Endodermal cell (in vitro differentiated cells): Measurements from ENCODE around the gene EXOC7. TPM values are rescaled to one million over a fixed set of nuclear protein-coding genes. Genes with fewer than 3 reads are reported as not detected.

Source experiments
- DNase-seq: peaks from one replicate; pipeline ENCODE4 v3.0.0-alpha.2; 2017
- H3K27ac ChIP-seq: 2 replicates; pipeline ENCODE4 v1.5.1; 2013; ENCODE audit warnings: mild to moderate bottlenecking, low read depth, low read length, moderate library complexity
- H3K27me3 ChIP-seq: 2 replicates; pipeline ENCODE4 v1.6.1; 2013; ENCODE audit warnings: mild to moderate bottlenecking, low read length, moderate library complexity; ENCODE audit not compliant: insufficient read depth, control insufficient read depth, poor library complexity, severe bottlenecking
- H3K36me3 ChIP-seq: 2 replicates; pipeline ENCODE4 v1.7.0; 2013; ENCODE audit warnings: mild to moderate bottlenecking, low read length, moderate library complexity; ENCODE audit not compliant: control insufficient read depth, insufficient read depth
- H3K4me1 ChIP-seq: one replicate; pipeline ENCODE4 v1.7.0; 2013; ENCODE audit warnings: low read length; ENCODE audit not compliant: control insufficient read depth, insufficient read depth
- H3K4me3 ChIP-seq: 2 replicates; pipeline ENCODE4 v1.5.1; 2013; ENCODE audit warnings: mild to moderate bottlenecking, low read length, moderate library complexity
- H3K9ac ChIP-seq: 2 replicates; pipeline ENCODE4 v1.6.1; 2013; ENCODE audit warnings: mild to moderate bottlenecking, low read length, moderate library complexity; ENCODE audit not compliant: poor library complexity, severe bottlenecking; ENCODE audit errors: extremely low read depth
- H3K9me3 ChIP-seq: 2 replicates; pipeline ENCODE4 v1.6.1; 2013; ENCODE audit warnings: mild to moderate bottlenecking, low read length, moderate library complexity; ENCODE audit not compliant: control insufficient read depth
- H3K27ac Mint-ChIP-seq: 2 replicates; pipeline ENCODE4 v1.8.0; 2020; ENCODE audit warnings: mixed read lengths
- H3K27me3 Mint-ChIP-seq: 2 replicates; pipeline ENCODE4 v1.8.0; 2021; ENCODE audit warnings: mild to moderate bottlenecking, mixed read lengths; ENCODE audit not compliant: insufficient read depth
- H3K36me3 Mint-ChIP-seq: 2 replicates; pipeline ENCODE4 v1.8.0; 2020; ENCODE audit warnings: low read depth, mixed read lengths
- H3K4me1 Mint-ChIP-seq: 2 replicates; pipeline ENCODE4 v1.8.0; 2020; ENCODE audit warnings: mixed read lengths
- H3K4me3 Mint-ChIP-seq: 2 replicates; pipeline ENCODE4 v1.8.0; 2020; ENCODE audit warnings: mild to moderate bottlenecking, moderate library complexity, mixed read lengths
- H3K9me3 Mint-ChIP-seq: 2 replicates; pipeline ENCODE4 v1.8.0; 2020; ENCODE audit warnings: mild to moderate bottlenecking, mixed read lengths
- CTCF ChIP-seq: fragments of 200-600 bp; sonication (generic); conservative IDR thresholded peaks from 2 replicates; pipeline ENCODE4 v1.5.0; 2021; ENCODE audit warnings: antibody characterized with exemption, mild to moderate bottlenecking
- WGBS, 2 experiments: methylation state at CpG; one replicate each; pipeline versions ENCODE4 v1.1.5 to v1.1.7; 2013; ENCODE audit warnings: missing lambda C conversion rate in 2 of 2, mixed read lengths in 1 of 2; ENCODE audit not compliant: insufficient coverage in 1 of 2, insufficient read length in 1 of 2; 5-methylcytosine and 5-hydroxymethylcytosine counted together
- total RNA-seq, 2 donors: library from RNA; stranded (reverse); fragmentation: NEBNext Ultra II Directional in 1 of 2; extraction: Animal tissue kit (Norgen Biotek cat#: 25700) in 1 of 2; gene quantifications; 2 replicates in 1 of 2; 3 replicates in 1 of 2; pipeline ENCODE4 v1.2.1, GENCODE V29; 2021

EXOC7 gene
- total RNA-seq, 2 donors from 2014 or later: 159 to 187 TPM

- H3K27ac Mint-ChIP-seq: no peak overlapping the region
- Histone ChIP-seq H3K9me3 (no peaks in the 10 kb centered on the region), H3K9ac (no peak overlapping the region), H3K27ac (no peak overlapping the region), H3K4me3 (no peak overlapping the region), H3K36me3 (no peaks in the 10 kb centered on the region), H3K27me3 (no peaks in the 10 kb centered on the region), H3K4me1 (no peaks in the 10 kb centered on the region)
- H3K27me3 Mint-ChIP-seq: no peaks in the 10 kb centered on the region
- H3K4me1 Mint-ChIP-seq: peaks cover 20% of the 10 kb centered on the region
- no peaks in the 10 kb centered on the region for H3K36me3 Mint-ChIP-seq
- peak; percentile 82 for DNase-seq
- no peak overlapping the region for H3K4me3 Mint-ChIP-seq
- TF ChIP-seq CTCF: peak; percentile 32
- no peaks in the 10 kb centered on the region for H3K9me3 Mint-ChIP-seq
- WGBS, 2 experiments: 84 to 87% methylated on average over 6 to 7 of the region's 7 CpGs
Observed at GRCh38 chr17:76152591-76152990, 49.0 kb upstream of the EXOC7 start.

- no peaks in the 10 kb centered on the region for H3K36me3 Mint-ChIP-seq
- no peak for TF ChIP-seq CTCF
- no peaks in the 10 kb centered on the region for H3K36me3 ChIP-seq
- no peaks in the 10 kb centered on the region for H3K4me1 ChIP-seq
- peaks cover 22% of the 10 kb centered on the region for H3K4me1 Mint-ChIP-seq
- no peak overlapping the region for H3K4me3 Mint-ChIP-seq
- no peak overlapping the region for H3K27ac Mint-ChIP-seq
- no peak overlapping the region for H3K4me3 ChIP-seq
- H3K27me3 ChIP-seq: no peaks in the 10 kb centered on the region
- H3K27ac ChIP-seq: no peak overlapping the region
- DNase-seq: peak; percentile 53
- no peaks in the 10 kb centered on the region for H3K9me3 ChIP-seq
- no peak overlapping the region for H3K9ac ChIP-seq
- WGBS, 2 experiments: 96 to 100% methylated on average over 5 to 8 of the region's 8 CpGs
- H3K9me3 Mint-ChIP-seq: no peaks in the 10 kb centered on the region
- no peaks in the 10 kb centered on the region for H3K27me3 Mint-ChIP-seq
Observed at GRCh38 chr17:76151896-76152454, 48.4 kb upstream of the EXOC7 start.

- no peaks in the 10 kb centered on the region for H3K36me3 Mint-ChIP-seq
- H3K4me3 Mint-ChIP-seq: no peak overlapping the region
- Histone ChIP-seq H3K9me3 (no peaks in the 10 kb centered on the region), H3K9ac (no peak overlapping the region), H3K4me1 (no peaks in the 10 kb centered on the region), H3K27ac (no peak overlapping the region), H3K27me3 (no peaks in the 10 kb centered on the region), H3K4me3 (no peak overlapping the region), H3K36me3 (no peaks in the 10 kb centered on the region)
- no peaks in the 10 kb centered on the region for H3K9me3 Mint-ChIP-seq
- peaks cover 23% of the 10 kb centered on the region for H3K4me1 Mint-ChIP-seq
- DNase-seq: peak; percentile 42
- WGBS, 2 experiments: 92 to 95% methylated on average over 14 to 23 of the region's 23 CpGs
- no peak for TF ChIP-seq CTCF
- peaks cover 3% of the 10 kb centered on the region for H3K27me3 Mint-ChIP-seq
- no peak overlapping the region for H3K27ac Mint-ChIP-seq
Observed at GRCh38 chr17:76150712-76151622, 47.4 kb upstream of the EXOC7 start.
